ENCODE results near the gene GPC6. TPM values are rescaled to one million over a fixed set of nuclear protein-coding genes. Genes with fewer than 3 reads are reported as not detected.
"Not testable (repeated sequence)": the region's sequence is repeated elsewhere in the genome, so short reads cannot be mapped to it uniquely, and the experiment has no call there.

GPC6 gene
- total RNA-seq, 2 experiments from 2014 or later, result not detected

DNA sequence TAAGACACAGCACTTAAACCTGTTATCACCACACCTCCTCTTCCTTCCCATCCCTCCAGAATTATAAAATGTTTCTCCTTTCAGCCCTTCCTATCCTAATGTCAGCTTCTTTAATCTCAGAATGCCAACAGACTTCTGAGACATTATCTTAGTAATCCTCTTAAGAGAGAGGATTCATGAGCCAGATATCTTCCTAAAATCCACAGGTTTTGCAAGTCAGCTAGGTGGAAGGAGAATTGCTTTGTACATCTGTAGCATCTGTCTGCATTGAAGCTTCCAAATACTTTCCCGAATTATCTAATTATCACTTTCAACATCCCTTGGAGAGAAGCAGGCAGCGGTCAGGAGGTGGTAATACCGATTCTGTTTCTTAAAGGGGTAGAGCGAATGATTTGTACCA, 1073.8 kb downstream of the GPC6 start:
- no peak for DNase-seq
- ChIA-PET CTCF (interaction anchor here (1.1 kb wide), 1 partner anchor 9 kb away, joined by 3 read pairs; no protein-coding TSS in a partner anchor), POLR2A (no interaction called here)
- Mint-ChIP-seq H3K27ac (no peak overlapping the region), H3K9me3 (no peaks in the 10 kb centered on the region), H3K27me3 (no peaks in the 10 kb centered on the region), H3K4me1 (ENCODE audit: low read depth) (no peaks in the 10 kb centered on the region), H3K4me3 (no peak overlapping the region), H3K36me3 (no peaks in the 10 kb centered on the region)
- intact Hi-C loops (cut with micrococcal nuclease), result no loop called here

DNA sequence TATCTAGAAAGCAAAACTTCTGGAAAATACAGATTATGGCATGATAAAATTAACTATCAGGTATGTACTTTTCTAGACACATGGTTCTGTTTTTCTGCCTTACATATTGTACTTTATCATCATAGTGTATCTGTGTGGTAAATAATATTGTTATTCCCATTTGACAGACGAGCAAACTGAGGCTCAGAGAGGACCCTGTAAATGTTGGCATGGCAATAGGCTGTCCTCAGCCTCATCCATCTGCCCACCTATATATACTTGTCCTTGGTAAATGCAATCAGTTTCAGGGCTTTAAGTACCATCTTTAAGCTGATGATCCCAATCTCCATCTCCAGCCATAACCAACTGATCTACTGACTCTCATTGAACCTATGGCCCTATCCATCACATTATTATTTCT, 1074.9 kb downstream of the GPC6 start:
- DNase-seq, result no peak
- H3K4me1 Mint-ChIP-seq (ENCODE audit: low read depth), result no peaks in the 10 kb centered on the region
- CTCF ChIA-PET, result no interaction called here
- H3K4me3 Mint-ChIP-seq, result no peak overlapping the region
- no peaks in the 10 kb centered on the region for H3K27me3 Mint-ChIP-seq
- POLR2A ChIA-PET, result no interaction called here
- intact Hi-C loops (cut with micrococcal nuclease), result no loop called here
- H3K27ac Mint-ChIP-seq, result no peak overlapping the region
- no peaks in the 10 kb centered on the region for H3K9me3 Mint-ChIP-seq
- H3K36me3 Mint-ChIP-seq, result no peaks in the 10 kb centered on the region

DNA sequence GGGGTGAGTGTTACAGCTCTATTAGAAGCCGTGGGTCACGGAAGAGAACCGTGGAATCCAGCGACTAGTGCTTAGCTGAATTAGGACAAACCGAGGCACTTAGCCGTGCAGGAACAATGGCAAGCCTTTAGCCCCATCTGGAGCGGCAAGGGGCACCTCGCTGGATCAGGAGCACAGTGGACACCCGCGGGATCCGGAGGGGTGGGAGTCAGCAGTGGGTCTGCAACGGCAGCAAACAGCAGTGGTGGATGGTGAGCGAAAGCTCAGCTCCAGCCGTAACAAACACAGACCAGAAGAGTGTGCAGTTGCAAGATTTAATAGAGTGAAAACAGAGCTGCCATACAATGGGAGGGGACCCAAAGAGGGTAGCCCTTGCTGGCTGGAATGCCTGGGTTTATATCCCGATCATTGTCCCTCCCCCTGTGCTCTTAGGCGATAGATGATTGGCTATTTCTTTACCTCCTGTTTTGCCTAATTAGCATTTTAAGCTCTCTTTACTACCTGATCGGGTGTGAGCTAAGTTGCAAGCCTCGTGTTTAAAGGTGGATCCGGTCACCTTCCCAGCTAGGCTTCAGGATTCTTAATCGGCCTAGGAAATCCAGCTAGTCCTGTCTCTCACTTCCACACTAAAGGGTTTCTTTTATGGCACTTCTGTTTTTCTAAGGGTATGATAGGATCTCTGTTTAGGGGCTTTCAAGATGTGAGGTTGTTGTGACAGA, 1076.4 kb downstream of the GPC6 start:
- H3K27me3 Mint-ChIP-seq; POLR2A ChIA-PET; H3K27ac Mint-ChIP-seq; H3K9me3 Mint-ChIP-seq; H3K36me3 Mint-ChIP-seq; H3K4me1 Mint-ChIP-seq (ENCODE audit: low read depth); intact Hi-C loops (cut with micrococcal nuclease); DNase-seq; CTCF ChIA-PET; H3K4me3 Mint-ChIP-seq: not testable (repeated sequence)

DNA sequence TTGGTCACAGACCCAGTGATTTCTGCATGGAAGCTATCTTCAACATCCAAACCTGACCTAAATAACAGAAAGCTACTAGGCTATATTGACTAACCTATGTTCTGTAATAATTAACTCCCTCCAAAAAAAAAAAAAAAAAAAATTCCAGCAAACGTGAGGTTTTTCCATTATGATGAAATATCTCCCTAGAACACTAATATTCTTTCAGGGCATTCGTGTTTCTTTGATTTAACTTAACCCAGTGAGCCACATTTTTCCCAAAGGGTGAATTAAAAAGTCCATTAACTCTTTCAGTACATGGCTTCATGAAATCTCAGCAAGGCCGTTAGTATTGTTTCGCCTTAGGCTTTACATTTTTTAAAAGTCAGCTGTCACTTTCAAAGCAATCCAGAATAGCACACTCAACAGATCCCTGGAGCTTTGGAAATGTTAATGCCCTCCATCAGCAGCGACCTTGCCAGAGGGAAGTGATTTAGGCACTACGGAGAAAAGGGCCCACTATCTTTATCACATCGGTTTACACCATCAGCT, 1077.1 kb downstream of the GPC6 start:
- intact Hi-C loops (cut with micrococcal nuclease), result no loop called here
- DNase-seq, result no peak
- ChIA-PET POLR2A (interaction anchor here (0.9 kb wide), 1 partner anchor 43 kb away, joined by 3 read pairs; no protein-coding TSS in a partner anchor), CTCF (no interaction called here)
- H3K27me3 Mint-ChIP-seq, result no peaks in the 10 kb centered on the region
- H3K27ac Mint-ChIP-seq, result no peak overlapping the region
- no peaks in the 10 kb centered on the region for H3K36me3 Mint-ChIP-seq
- H3K4me3 Mint-ChIP-seq, result no peak overlapping the region
- no peaks in the 10 kb centered on the region for H3K9me3 Mint-ChIP-seq
- H3K4me1 Mint-ChIP-seq (ENCODE audit: low read depth), result no peaks in the 10 kb centered on the region

DNA sequence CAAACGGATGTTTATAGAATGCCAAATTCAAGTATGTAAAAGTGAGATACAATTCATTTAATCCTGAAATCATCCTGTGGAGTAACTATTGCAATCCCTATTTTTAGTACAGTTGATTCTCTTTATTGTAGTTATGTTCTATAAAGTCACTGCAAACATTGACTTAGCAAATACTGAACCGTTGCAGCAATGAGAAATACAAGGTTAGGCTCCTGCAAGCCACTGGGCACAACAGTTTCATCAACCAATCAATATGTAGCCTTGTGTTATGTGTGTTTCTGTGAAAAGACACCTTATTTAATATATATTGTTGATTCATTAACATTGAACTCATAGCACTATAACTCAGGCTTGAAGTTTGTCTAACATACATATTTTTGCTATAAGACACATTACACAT, 1078.4 kb downstream of the GPC6 start:
- H3K4me3 Mint-ChIP-seq, result no peak overlapping the region
- H3K27ac Mint-ChIP-seq, result no peak overlapping the region
- intact Hi-C loops (cut with micrococcal nuclease), result no loop called here
- H3K27me3 Mint-ChIP-seq, result no peaks in the 10 kb centered on the region
- H3K9me3 Mint-ChIP-seq, result no peaks in the 10 kb centered on the region
- H3K4me1 Mint-ChIP-seq (ENCODE audit: low read depth), result no peaks in the 10 kb centered on the region
- POLR2A ChIA-PET, result no interaction called here
- no peaks in the 10 kb centered on the region for H3K36me3 Mint-ChIP-seq
- CTCF ChIA-PET, result no interaction called here
- DNase-seq, result no peak

DNA sequence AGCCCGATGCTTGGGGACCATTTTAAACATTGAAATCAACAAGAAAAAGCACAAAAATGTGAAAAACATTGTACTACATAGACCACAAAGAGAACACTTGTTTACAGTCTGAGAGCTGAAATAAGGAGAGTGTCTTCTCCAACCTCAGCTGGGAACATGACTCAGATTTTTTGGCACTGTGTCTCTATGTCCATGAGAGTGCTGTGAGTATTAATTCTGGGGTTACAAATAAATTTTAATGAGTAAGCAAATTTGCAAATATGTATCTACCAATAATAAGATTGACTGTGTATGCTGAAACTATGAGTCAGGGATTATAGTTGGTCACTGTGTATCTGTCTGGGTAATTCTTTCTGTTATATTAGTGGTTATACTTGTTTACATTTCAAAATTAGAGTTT, 1078.9 kb downstream of the GPC6 start:
- intact Hi-C loops (cut with micrococcal nuclease), result no loop called here
- DNase-seq, result no peak
- no peaks in the 10 kb centered on the region for H3K36me3 Mint-ChIP-seq
- H3K9me3 Mint-ChIP-seq, result no peaks in the 10 kb centered on the region
- H3K4me3 Mint-ChIP-seq, result no peak overlapping the region
- H3K4me1 Mint-ChIP-seq (ENCODE audit: low read depth), result no peaks in the 10 kb centered on the region
- ChIA-PET CTCF (no interaction called here), POLR2A (no interaction called here)
- H3K27me3 Mint-ChIP-seq, result no peaks in the 10 kb centered on the region
- H3K27ac Mint-ChIP-seq, result no peak overlapping the region

DNA sequence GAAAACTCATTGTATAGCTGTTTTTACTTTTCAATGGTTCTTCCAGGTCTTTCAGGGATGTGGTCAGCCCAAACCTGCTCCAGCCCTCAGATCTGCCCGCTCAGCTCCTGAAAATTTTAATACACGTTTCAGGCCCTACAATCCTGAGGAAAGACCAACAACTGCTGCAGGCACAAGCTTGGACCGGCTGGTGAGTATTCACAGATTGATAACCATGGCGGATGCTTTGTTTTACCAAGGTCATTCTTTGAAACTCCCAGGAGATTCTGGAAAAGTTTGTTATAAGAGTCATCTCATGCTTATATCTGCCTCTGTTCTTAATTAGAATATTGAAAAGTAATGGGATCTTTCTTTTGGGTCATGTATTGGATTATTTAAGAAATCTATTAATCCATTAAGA, 1079.3 kb downstream of the GPC6 start:
- CTCF ChIA-PET, result no interaction called here
- no peak for DNase-seq

DNA sequence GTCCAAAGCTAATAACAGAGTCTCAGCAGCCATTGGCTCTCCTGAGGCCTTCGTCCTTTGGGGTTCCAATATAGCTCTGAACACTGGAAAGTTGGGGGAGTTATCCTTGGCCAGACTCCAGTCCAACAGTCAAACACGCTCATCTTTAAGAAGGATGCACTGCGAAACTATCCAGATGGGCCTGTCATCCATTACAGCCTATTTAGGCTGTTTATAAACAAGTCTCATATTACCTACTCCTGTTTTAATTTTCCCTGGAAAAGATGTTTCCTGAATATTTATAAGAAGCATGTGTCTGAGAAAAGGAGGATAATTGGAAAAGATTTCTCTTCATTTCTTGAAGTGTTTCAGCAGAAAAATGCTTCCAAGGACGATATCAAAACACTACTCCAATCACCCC, 1082.2 kb downstream of the GPC6 start:
- ChIA-PET POLR2A (no interaction called here), CTCF (interaction anchor here (1.5 kb wide), 1 partner anchor 15 kb away, joined by 4 read pairs; no protein-coding TSS in a partner anchor)
- intact Hi-C loops (cut with micrococcal nuclease), result no loop called here
- H3K36me3 Mint-ChIP-seq, result no peaks in the 10 kb centered on the region
- no peaks in the 10 kb centered on the region for H3K9me3 Mint-ChIP-seq
- H3K27ac Mint-ChIP-seq, result no peak overlapping the region
- H3K4me1 Mint-ChIP-seq (ENCODE audit: low read depth), result no peaks in the 10 kb centered on the region
- H3K27me3 Mint-ChIP-seq, result no peaks in the 10 kb centered on the region
- H3K4me3 Mint-ChIP-seq, result no peak overlapping the region
- no peak for DNase-seq

More for the DNA sequence above, 1079.3 kb downstream of the GPC6 start:
- no peak overlapping the region for H3K27ac Mint-ChIP-seq
- no peak overlapping the region for H3K4me3 Mint-ChIP-seq
- no peaks in the 10 kb centered on the region for H3K36me3 Mint-ChIP-seq
- H3K4me1 Mint-ChIP-seq (ENCODE audit: low read depth), result no peaks in the 10 kb centered on the region
- no peaks in the 10 kb centered on the region for H3K9me3 Mint-ChIP-seq
- intact Hi-C loops (cut with micrococcal nuclease), result no loop called here
- POLR2A ChIA-PET, result no interaction called here
- H3K27me3 Mint-ChIP-seq, result no peaks in the 10 kb centered on the region

DNA sequence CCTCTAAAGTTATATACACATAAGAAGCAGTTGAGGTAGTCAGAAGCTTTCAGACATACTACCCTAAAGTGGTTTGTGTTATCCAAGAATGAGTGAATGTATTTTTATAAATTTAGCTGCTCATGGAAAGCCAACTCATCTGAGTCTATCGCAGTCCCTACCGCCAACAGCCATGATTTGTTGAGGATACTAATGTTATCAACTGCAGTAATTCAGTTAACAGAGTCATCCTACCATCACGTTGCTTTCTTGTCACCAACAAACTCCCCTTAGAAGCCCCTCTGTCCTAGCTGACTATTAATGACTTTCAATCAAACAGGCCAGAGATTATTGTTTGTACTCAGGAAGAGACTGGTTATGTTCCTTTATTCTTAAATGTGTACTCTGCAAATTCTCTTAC, 1083.0 kb downstream of the GPC6 start:
- ChIA-PET CTCF (interaction anchor here (1.0 to 1.5 kb wide), 2 partner anchors 9 to 14 kb away, joined by 3 to 4 read pairs; no protein-coding TSS in a partner anchor), POLR2A (no interaction called here)
- Mint-ChIP-seq H3K9me3 (no peaks in the 10 kb centered on the region), H3K27ac (no peak overlapping the region), H3K4me1 (ENCODE audit: low read depth) (no peaks in the 10 kb centered on the region), H3K27me3 (no peaks in the 10 kb centered on the region), H3K36me3 (no peaks in the 10 kb centered on the region), H3K4me3 (no peak overlapping the region)
- intact Hi-C loops (cut with micrococcal nuclease), result no loop called here
- DNase-seq, result no peak

DNA sequence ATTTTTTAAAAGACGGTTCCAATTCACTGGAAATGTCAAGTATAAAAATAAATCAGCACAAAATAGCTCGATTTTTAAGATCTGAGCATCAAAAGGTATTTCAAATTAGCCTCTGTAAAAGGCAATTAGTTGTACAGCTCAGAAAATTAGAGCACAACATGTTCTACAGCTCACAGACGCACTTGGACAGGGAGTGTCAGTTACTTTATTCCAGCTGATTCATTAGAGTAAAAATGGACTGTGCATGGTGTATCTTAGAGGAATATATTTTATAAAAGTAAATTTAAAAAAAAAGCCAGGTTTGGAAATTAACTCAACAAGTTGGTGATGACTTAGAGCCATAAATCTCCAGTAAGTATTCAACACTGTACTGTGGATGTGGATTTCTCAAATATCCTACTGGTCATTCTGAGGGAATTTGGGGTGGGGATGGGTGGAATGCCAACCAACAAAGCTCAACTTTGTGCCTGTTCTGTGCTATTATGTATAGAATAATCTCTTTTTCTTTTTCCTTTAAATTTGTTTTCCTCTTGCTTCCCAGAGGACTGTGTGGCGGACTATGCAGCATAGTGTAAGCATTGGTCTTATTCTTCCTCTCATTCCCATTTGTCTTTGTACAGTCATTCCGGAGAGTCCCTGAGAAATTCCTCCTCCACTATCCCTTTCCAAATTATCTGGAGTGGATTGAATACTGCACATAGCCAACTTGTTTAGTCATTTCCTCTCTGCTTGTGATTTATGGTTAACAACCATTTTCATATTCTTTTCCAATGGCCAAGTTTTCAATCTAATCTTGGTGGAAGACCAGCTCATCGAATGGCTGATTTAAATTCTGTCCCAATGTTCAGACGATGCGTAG, 1083.6 kb downstream of the GPC6 start:
- no peaks in the 10 kb centered on the region for H3K4me1 Mint-ChIP-seq (ENCODE audit: low read depth)
- intact Hi-C loops (cut with micrococcal nuclease), result no loop called here
- H3K27ac Mint-ChIP-seq, result no peak overlapping the region
- DNase-seq, result no peak
- ChIA-PET POLR2A (no interaction called here), CTCF (interaction anchor here (1.0 to 1.5 kb wide), 2 partner anchors 10 to 13 kb away, joined by 3 to 4 read pairs; no protein-coding TSS in a partner anchor)
- no peaks in the 10 kb centered on the region for H3K27me3 Mint-ChIP-seq
- no peaks in the 10 kb centered on the region for H3K9me3 Mint-ChIP-seq
- H3K4me3 Mint-ChIP-seq, result no peak overlapping the region
- H3K36me3 Mint-ChIP-seq, result no peaks in the 10 kb centered on the region

DNA sequence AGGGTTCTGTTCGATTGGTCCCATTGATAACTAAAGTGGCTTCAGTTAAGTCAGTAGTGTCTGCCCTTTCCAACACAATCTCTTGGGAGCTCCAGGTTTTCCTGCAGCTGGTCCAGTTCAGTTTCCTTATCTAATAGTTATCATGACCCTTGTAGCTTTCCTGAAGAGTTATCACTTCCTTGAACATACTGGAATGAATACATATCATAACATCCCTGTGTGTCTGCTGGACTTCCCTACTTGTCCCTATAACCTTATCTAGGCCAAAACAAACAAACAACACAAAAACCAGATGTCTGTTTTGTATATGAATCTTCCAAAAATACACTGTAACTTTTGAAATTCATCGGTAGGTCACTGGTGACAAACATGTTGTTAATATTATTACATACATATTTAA, 1085.3 kb downstream of the GPC6 start:
- no peak for DNase-seq
- POLR2A ChIA-PET, result no interaction called here
- Mint-ChIP-seq H3K4me3 (no peak overlapping the region), H3K9me3 (no peaks in the 10 kb centered on the region), H3K27ac (no peak overlapping the region), H3K4me1 (ENCODE audit: low read depth) (peaks cover 3% of the 10 kb centered on the region), H3K36me3 (no peaks in the 10 kb centered on the region), H3K27me3 (no peaks in the 10 kb centered on the region)
- CTCF ChIA-PET, result no interaction called here
- intact Hi-C loops (cut with micrococcal nuclease), result no loop called here

DNA sequence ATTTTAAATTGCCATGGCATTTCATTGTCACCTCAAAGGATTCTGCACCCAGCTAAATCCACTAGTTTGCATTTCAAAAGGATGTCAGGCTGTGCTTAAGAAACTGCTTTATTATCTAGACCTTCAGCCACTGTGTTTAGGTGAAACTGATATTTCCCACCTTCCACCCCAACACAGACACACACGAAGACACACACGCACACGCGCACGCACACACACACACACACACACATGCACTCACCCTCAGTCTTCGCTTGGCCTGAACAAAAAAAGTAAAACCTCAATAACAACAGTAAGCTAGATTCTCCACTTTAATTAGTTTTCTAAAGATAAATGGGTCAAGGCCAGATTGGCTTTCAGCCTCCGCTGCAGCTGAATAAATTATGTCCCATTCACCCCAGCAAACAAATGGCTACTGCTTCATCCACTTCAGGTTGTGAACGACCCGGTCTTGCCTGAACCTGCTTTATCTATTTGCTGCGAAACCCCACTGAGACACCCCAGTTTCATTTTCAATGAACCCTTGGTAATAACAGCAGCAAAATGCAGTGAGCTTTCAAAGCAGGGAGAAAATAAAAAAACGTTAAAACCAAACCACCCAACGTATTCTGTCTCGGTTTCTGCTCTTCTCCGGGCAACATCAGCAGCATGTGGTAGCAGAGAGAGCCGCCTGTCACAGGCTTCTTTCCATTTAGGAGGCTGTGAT, 1086.1 kb downstream of the GPC6 start:
- no peaks in the 10 kb centered on the region for H3K27me3 Mint-ChIP-seq
- peaks cover 8% of the 10 kb centered on the region for H3K4me1 Mint-ChIP-seq (ENCODE audit: low read depth)
- no peak overlapping the region for H3K4me3 Mint-ChIP-seq
- POLR2A ChIA-PET, result no interaction called here
- no peaks in the 10 kb centered on the region for H3K9me3 Mint-ChIP-seq
- H3K27ac Mint-ChIP-seq, result no peak overlapping the region
- no peaks in the 10 kb centered on the region for H3K36me3 Mint-ChIP-seq
- intact Hi-C loops (cut with micrococcal nuclease), result no loop called here
- no peak for DNase-seq
- CTCF ChIA-PET, result no interaction called here
